H1 (cell line): ENCODE data around the gene ARSA. TPM values are rescaled to one million over a fixed set of nuclear protein-coding genes. Genes with fewer than 3 reads are reported as not detected.

Experiments
- CTCF ChIA-PET: fragments of 300-600 bp; sonication (Branson Sonifier 250); formaldehyde crosslinking; loops from one replicate; lab custom pipeline; 2021; ENCODE audit not compliant: partially characterized antibody; lab: Charles Lee
- POLR2A ChIA-PET: fragments of 300-600 bp; sonication (Branson Sonifier 250); formaldehyde crosslinking; loops from one replicate; lab custom pipeline; 2021; ENCODE audit warnings: inconsistent platforms; ENCODE audit not compliant: partially characterized antibody; lab: Charles Lee
- DNase-seq, 2 experiments: peaks; one replicate each; pipeline versions ENCODE4 v3.0.0 to v3.0.0-alpha.2; 2010 to 2022; ENCODE audit warnings: low spot score in 2 of 2, low read depth in 1 of 2, mixed read lengths in 1 of 2
- FAIRE-seq: peaks from 2 replicates; lab custom pipeline; 2011; peaks lifted over from hg19 to GRCh38; lab: Jason Lieb, UNC
- H2AFZ ChIP-seq: 2 replicates; pipeline ENCODE4 v1.8.1; 2012; ENCODE audit warnings: low read length, inconsistent platforms
- H2AK5ac ChIP-seq: 2 replicates; pipeline ENCODE4 v1.6.1; 2013; ENCODE audit warnings: low read depth, low read length
- H2BK120ac ChIP-seq: replicated peaks from 2 replicates; pipeline ENCODE3; 2013; ENCODE audit warnings: low read depth, low read length, inconsistent platforms
- H2BK12ac ChIP-seq: 2 replicates; pipeline ENCODE4 v1.6.1; 2013; ENCODE audit warnings: low read depth, low read length
- H2BK15ac ChIP-seq: 2 replicates; pipeline ENCODE4 v1.6.1; 2013; ENCODE audit warnings: low read length
- H2BK20ac ChIP-seq: 2 replicates; pipeline ENCODE4 v1.6.1; 2013; ENCODE audit warnings: low read length
- H2BK5ac ChIP-seq: 2 replicates; pipeline ENCODE4 v1.6.1; 2013; ENCODE audit warnings: low read depth, low read length
- H3K14ac ChIP-seq: 2 replicates; pipeline ENCODE4 v1.6.1; 2013; ENCODE audit warnings: inconsistent platforms; ENCODE audit not compliant: insufficient read length
- H3K18ac ChIP-seq: 2 replicates; pipeline ENCODE4 v1.6.1; 2013; ENCODE audit warnings: low read length; ENCODE audit errors: extremely low read depth
- H3K23ac ChIP-seq: 2 replicates; pipeline ENCODE4 v1.6.1; 2013; ENCODE audit warnings: inconsistent platforms; ENCODE audit not compliant: insufficient read length
- H3K23me2 ChIP-seq: 2 replicates; pipeline ENCODE4 v1.6.1; 2013; ENCODE audit warnings: low read depth, low read length
- H3K27ac ChIP-seq: 2 replicates; pipeline ENCODE4 v1.6.1; 2011; ENCODE audit warnings: low read depth, low read length, inconsistent platforms
- H3K27me3 ChIP-seq, 4 experiments: replicated peaks in 1 of 4; 1 replicate in 1 of 4; 2 replicates in 3 of 4; pipeline versions ENCODE4 v1.6.1 to v1.8.1; 2011 to 2013; ENCODE audit warnings: low read length in 3 of 4, mild to moderate bottlenecking in 3 of 4, inconsistent platforms in 2 of 4, mixed read lengths in 2 of 4, moderate library complexity in 1 of 4; ENCODE audit not compliant: control insufficient read depth in 3 of 4, insufficient read depth in 3 of 4; ENCODE audit errors: extremely low read depth in 1 of 4
- H3K36me3 ChIP-seq, 4 experiments: 2 replicates each; pipeline versions ENCODE4 v1.6.1 to v1.8.1; 2011 to 2013; ENCODE audit warnings: mild to moderate bottlenecking in 4 of 4, low read length in 3 of 4, moderate library complexity in 2 of 4, control low read depth in 1 of 4, inconsistent platforms in 1 of 4; ENCODE audit not compliant: insufficient read depth in 4 of 4, control insufficient read depth in 2 of 4
- H3K4ac ChIP-seq: replicated peaks from 2 replicates; pipeline ENCODE3; 2013; ENCODE audit warnings: low read length, low read depth, mixed read lengths, inconsistent platforms; ENCODE audit not compliant: insufficient read length
- H3K4me1 ChIP-seq, 4 experiments: replicated peaks in 1 of 4; 1 replicate in 1 of 4; 2 replicates in 3 of 4; pipeline versions ENCODE4 v1.6.1 to v1.8.1; 2011 to 2013; ENCODE audit warnings: low read length in 3 of 4, inconsistent platforms in 2 of 4, mixed read lengths in 1 of 4; ENCODE audit not compliant: insufficient read depth in 4 of 4, control insufficient read depth in 3 of 4
- H3K4me2 ChIP-seq, 2 experiments: 2 replicates each; pipeline versions ENCODE4 v1.6.1 to v1.8.1; 2011 to 2013; ENCODE audit warnings: low read depth in 2 of 2, low read length in 2 of 2, control low read depth in 1 of 2, inconsistent platforms in 1 of 2, mild to moderate bottlenecking in 1 of 2; ENCODE audit not compliant: insufficient read depth in 1 of 2
- H3K4me3 ChIP-seq, 4 experiments: fragments of 200-600, 300-600 bp in 1 of 4; sonication (generic), shearing (Covaris generic), sonication (Bioruptor Twin) in 1 of 4; 2 replicates each; pipeline versions ENCODE4 v1.5.1 to v1.8.1; 2011 to 2016; ENCODE audit warnings: low read length in 4 of 4, low read depth in 3 of 4, control low read depth in 2 of 4, inconsistent platforms in 2 of 4, mild to moderate bottlenecking in 2 of 4, mixed read lengths in 1 of 4, moderate library complexity in 1 of 4; ENCODE audit not compliant: insufficient read depth in 2 of 4; ENCODE audit errors: extremely low read depth in 1 of 4
- H3K56ac ChIP-seq: replicated peaks from 2 replicates; pipeline ENCODE3; 2013; ENCODE audit warnings: low read depth, mild to moderate bottlenecking, mixed read lengths, low read length, inconsistent platforms; ENCODE audit not compliant: insufficient read length
- H3K79me1 ChIP-seq: 2 replicates; pipeline ENCODE4 v1.6.1; 2013; ENCODE audit warnings: low read depth, low read length, control low read depth
- H3K79me2 ChIP-seq, 2 experiments: 2 replicates each; pipeline versions ENCODE4 v1.6.1 to v1.8.1; 2012 to 2013; ENCODE audit warnings: low read length in 2 of 2, mild to moderate bottlenecking in 2 of 2, inconsistent platforms in 1 of 2; ENCODE audit not compliant: insufficient read depth in 2 of 2, control insufficient read depth in 1 of 2
- H3K9ac ChIP-seq, 4 experiments: replicated peaks in 1 of 4; 1 replicate in 1 of 4; 2 replicates in 3 of 4; pipeline versions ENCODE4 v1.6.1 to v1.8.1; 2011 to 2013; ENCODE audit warnings: low read depth in 3 of 4, low read length in 3 of 4, control low read depth in 2 of 4, mild to moderate bottlenecking in 2 of 4, moderate library complexity in 2 of 4, inconsistent platforms in 1 of 4; ENCODE audit errors: extremely low read depth in 1 of 4
- H3K9me3 ChIP-seq, 2 experiments: 2 replicates each; pipeline versions ENCODE4 v1.6.1 to v1.8.1; 2012 to 2013; ENCODE audit warnings: mild to moderate bottlenecking in 2 of 2, moderate library complexity in 2 of 2, control low read depth in 1 of 2, inconsistent platforms in 1 of 2, low read depth in 1 of 2, low read length in 1 of 2, mixed read lengths in 1 of 2; ENCODE audit not compliant: insufficient read depth in 2 of 2
- H4K20me1 ChIP-seq, 2 experiments: replicated peaks in 1 of 2; 2 replicates each; pipeline versions ENCODE3 to v1.8.1; 2011 to 2013; ENCODE audit warnings: inconsistent platforms in 2 of 2, low read length in 2 of 2, mild to moderate bottlenecking in 1 of 2; ENCODE audit not compliant: insufficient read depth in 2 of 2, control insufficient read depth in 1 of 2
- H4K5ac ChIP-seq: 2 replicates; pipeline ENCODE4 v1.6.1; 2013; ENCODE audit warnings: low read length, low read depth, mixed read lengths, inconsistent platforms; ENCODE audit not compliant: insufficient read length
- H4K8ac ChIP-seq: 2 replicates; pipeline ENCODE4 v1.8.0; 2013; ENCODE audit warnings: mild to moderate bottlenecking, moderate library complexity, low read length, inconsistent platforms; ENCODE audit not compliant: insufficient read depth; ENCODE audit errors: extremely low read depth
- H4K91ac ChIP-seq: replicated peaks from 2 replicates; pipeline ENCODE3; 2013; ENCODE audit warnings: low read length, mixed read lengths, inconsistent platforms; ENCODE audit not compliant: insufficient read length
- ASH2L ChIP-seq: fragments of 200-600, 300-600 bp; sonication (generic); IDR thresholded peaks from one replicate; pipeline ENCODE4 v1.7.1; 2017; ENCODE audit warnings: low read length
- BCL11A ChIP-seq, 2 experiments: IDR thresholded peaks; one replicate each; pipeline ENCODE4 v1.6.1; 2011; ENCODE audit warnings: low read depth in 2 of 2, low read length in 2 of 2, mild to moderate bottlenecking in 2 of 2
- CHD1 ChIP-seq: IDR thresholded peaks from 2 replicates; pipeline ENCODE4 v1.6.1; 2012; ENCODE audit warnings: low read depth, low read length, improper control_type of control experiment
- CREB1 ChIP-seq: IDR thresholded peaks from 2 replicates; pipeline ENCODE4 v1.6.1; 2012; ENCODE audit warnings: inconsistent platforms
- EZH2 ChIP-seq: fragments of 200-600 bp; sonication (generic); IDR thresholded peaks from 2 replicates; pipeline ENCODE4 v1.7.1; 2012; ENCODE audit warnings: low read depth, mild to moderate bottlenecking, moderate library complexity, low read length, inconsistent platforms; ENCODE audit not compliant: severe bottlenecking
- POLR2A ChIP-seq, 2 experiments: IDR thresholded peaks; 1 replicate in 1 of 2; 2 replicates in 1 of 2; pipeline ENCODE4 v1.6.1; 2011; ENCODE audit warnings: low read depth in 2 of 2, low read length in 2 of 2, mild to moderate bottlenecking in 2 of 2; ENCODE audit errors: control extremely low read depth in 1 of 2
- POU5F1 ChIP-seq: IDR thresholded peaks from 2 replicates; pipeline ENCODE4 v1.6.1; 2011; ENCODE audit warnings: low read depth, mild to moderate bottlenecking, low read length, moderate library complexity
- RNF2 ChIP-seq: fragments of 200-900, 300-1000 bp; sonication (generic); IDR thresholded peaks from 2 replicates; pipeline ENCODE4 v1.7.1; 2016; ENCODE audit warnings: borderline replicate concordance, low read depth, mild to moderate bottlenecking, antibody characterized with exemption, low read length; ENCODE audit not compliant: poor library complexity, severe bottlenecking; ENCODE audit errors: missing control alignments
- SIN3A ChIP-seq, 2 experiments: IDR thresholded peaks in 1 of 2; conservative IDR thresholded peaks in 1 of 2; 2 replicates each; pipeline ENCODE4 v1.6.1; 2011 to 2012; ENCODE audit warnings: low read length in 2 of 2, improper control_type of control experiment in 1 of 2, low read depth in 1 of 2, mild to moderate bottlenecking in 1 of 2
- SP2 ChIP-seq: IDR thresholded peaks from 2 replicates; pipeline ENCODE4 v1.6.1; 2012; ENCODE audit warnings: mild to moderate bottlenecking, low read length, inconsistent platforms
- WGBS, 2 experiments: shearing (Covaris generic) in 1 of 2; methylation state at CpG; one replicate each; pipeline versions ENCODE4 v1.1.6 to v1.1.7; 2013 to 2015; ENCODE audit warnings: low lambda C conversion rate in 2 of 2, mixed read lengths in 2 of 2, inconsistent platforms in 1 of 2, low coverage in 1 of 2, missing lambda C conversion rate in 1 of 2; ENCODE audit not compliant: insufficient replicate concordance in 2 of 2, insufficient coverage in 1 of 2, insufficient read length in 1 of 2; ENCODE audit errors: extremely low coverage in 1 of 2, missing lambda C conversion rate in 1 of 2; 5-methylcytosine and 5-hydroxymethylcytosine counted together
- polyA plus RNA-seq, 7 experiments: library from polyadenylated mRNA; depleted of rRNA in 3 of 7; stranded (reverse) in 5 of 7; unstranded in 2 of 7; fragments of >200 nt in 5 of 7; fragments of 200-250 nt in 2 of 7; gene quantifications; 1 replicate in 5 of 7; 2 replicates in 1 of 7; 4 replicates in 1 of 7; pipeline versions ENCODE4 v1.2.1 to v1.2.3, GENCODE V29; 2011 to 2013; ENCODE audit warnings: missing spikeins in 2 of 7, mixed read lengths in 2 of 7
- total RNA-seq: library from RNA; stranded (reverse); fragmentation: NEBNext Ultra II Directional; extraction: Animal tissue kit (Norgen Biotek cat#: 25700); gene quantifications from 2 replicates; pipeline ENCODE4 v1.2.1, GENCODE V29; 2021
- TF ChIP-seq, protein P1 (sequence below): IDR thresholded peaks from 2 replicates; pipeline ENCODE4 v1.6.1; 2012; ENCODE audit warnings: inconsistent platforms
- TF ChIP-seq, protein P2 (sequence below): IDR thresholded peaks from 2 replicates; pipeline ENCODE4 v1.6.1; 2011; ENCODE audit warnings: low read length, improper control_type of control experiment

Gene ARSA
- total and polyA plus RNA-seq, 2 of the 8 experiments (the other 6 are each of a cell fraction or from before 2014, with no cell fraction given) = 9.8 to 10.1 TPM

DNA sequence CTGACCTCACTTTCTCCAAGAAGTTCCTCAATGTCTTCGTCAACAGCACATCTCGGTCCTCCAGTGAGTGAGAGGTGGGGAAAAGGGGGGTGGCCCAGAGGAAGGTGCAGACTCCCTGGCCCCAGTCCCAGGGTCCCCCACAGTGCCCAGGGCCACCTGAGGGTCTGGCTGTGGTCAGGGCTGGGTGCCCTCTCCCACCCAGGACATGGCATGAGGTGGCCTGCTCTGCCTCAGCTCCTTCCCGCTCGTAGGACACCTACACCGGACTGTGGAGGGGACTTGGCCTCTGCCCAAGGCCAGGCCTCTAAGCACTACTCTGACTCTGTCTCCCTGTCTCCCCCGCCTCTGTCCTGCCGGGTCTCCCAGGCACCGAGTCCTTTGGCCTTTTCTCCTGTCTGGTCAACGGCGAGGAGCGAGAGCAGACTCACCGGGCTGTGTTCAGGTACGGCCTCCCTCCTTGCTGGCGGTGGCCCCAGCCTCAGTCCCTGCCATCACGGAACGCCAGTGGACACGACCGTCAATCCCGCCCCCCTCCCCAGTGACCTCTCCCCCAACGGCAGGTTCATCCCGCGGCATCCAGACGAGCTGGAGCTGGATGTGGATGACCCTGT, 22.8 kb downstream of the ARSA start:
- no peak overlapping the region for H3K18ac ChIP-seq
- no peak overlapping the region for H3K4me3 ChIP-seq
- no peak overlapping the region for H4K8ac ChIP-seq
- no peak for DNase-seq
- no peak overlapping the region for H3K4me2 ChIP-seq
- H4K91ac ChIP-seq = no peak overlapping the region
- H3K56ac ChIP-seq = no peak overlapping the region
- H3K4me1 ChIP-seq = peaks cover 0 to 16% (median 2%) of the 10 kb centered on the region in 4 experiments; a peak in 4 of 7 replicates
- H4K5ac ChIP-seq = no peak overlapping the region
- no peak overlapping the region for H2BK12ac ChIP-seq
- H2AFZ ChIP-seq = no peak overlapping the region
- H3K27ac ChIP-seq = no peak overlapping the region
- H3K79me2 ChIP-seq = no peaks in the 10 kb centered on the region
- no peak overlapping the region for H2BK15ac ChIP-seq
- no peak overlapping the region for H2BK20ac ChIP-seq
- CTCF ChIA-PET = interaction anchor here (0.8 to 2.8 kb wide), 8 partner anchors 16 to 133 kb away, joined by 3 to 16 read pairs (median 4); no protein-coding TSS in a partner anchor
- H3K27me3 ChIP-seq = peaks cover 49 to 64% (median 56%) of the 10 kb centered on the region in 4 experiments; a peak in 6 of 7 replicates
- FAIRE-seq = no peak
- H3K4ac ChIP-seq = no peak overlapping the region
- no peaks in the 10 kb centered on the region for H3K9me3 ChIP-seq
- H3K79me1 ChIP-seq = no peaks in the 10 kb centered on the region
- POLR2A ChIA-PET = no interaction called here
- H3K9ac ChIP-seq = no peak overlapping the region
- H2AK5ac ChIP-seq = no peak overlapping the region
- no peak overlapping the region for H3K23ac ChIP-seq
- H2BK5ac ChIP-seq = no peak overlapping the region
- H4K20me1 ChIP-seq = peaks cover 8 to 12% of the 10 kb centered on the region in 2 experiments
- peaks cover 0 to 3% (median 0%) of the 10 kb centered on the region in 4 experiments; a peak in 1 of 8 replicates for H3K36me3 ChIP-seq
- 85% methylated on average over 18 of the region's 23 CpGs; no CpG with 5 or more reads in 1 of the 2 experiments for WGBS, 2 experiments
- H3K14ac ChIP-seq = no peak overlapping the region
- peaks cover 2% of the 10 kb centered on the region; the same call in 1 of the 2 replicates for H3K23me2 ChIP-seq
- H2BK120ac ChIP-seq = no peak overlapping the region
- no peak for TF ChIP-seq POU5F1
- TF ChIP-seq, protein P1, sequence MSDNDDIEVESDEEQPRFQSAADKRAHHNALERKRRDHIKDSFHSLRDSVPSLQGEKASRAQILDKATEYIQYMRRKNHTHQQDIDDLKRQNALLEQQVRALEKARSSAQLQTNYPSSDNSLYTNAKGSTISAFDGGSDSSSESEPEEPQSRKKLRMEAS = no peak
- no peak for TF ChIP-seq SIN3A (conservative IDR thresholded peaks at IDR 0.05 in 1 of 2, IDR thresholded peaks at IDR 0.05 in 1 of 2; ENCODE audit: low read depth in 1 of 2, low read length in 2 of 2)
- TF ChIP-seq ASH2L = no peak
- no peak for TF ChIP-seq BCL11A (IDR thresholded peaks at IDR 0.05; ENCODE audit: low read depth in 2 of 2, low read length in 2 of 2)
- TF ChIP-seq POLR2A (IDR thresholded peaks at IDR 0.05; ENCODE audit: control extremely low read depth in 1 of 2, low read depth in 2 of 2, low read length in 2 of 2) = no peak
- no peak for TF ChIP-seq CHD1
- TF ChIP-seq, protein P2, sequence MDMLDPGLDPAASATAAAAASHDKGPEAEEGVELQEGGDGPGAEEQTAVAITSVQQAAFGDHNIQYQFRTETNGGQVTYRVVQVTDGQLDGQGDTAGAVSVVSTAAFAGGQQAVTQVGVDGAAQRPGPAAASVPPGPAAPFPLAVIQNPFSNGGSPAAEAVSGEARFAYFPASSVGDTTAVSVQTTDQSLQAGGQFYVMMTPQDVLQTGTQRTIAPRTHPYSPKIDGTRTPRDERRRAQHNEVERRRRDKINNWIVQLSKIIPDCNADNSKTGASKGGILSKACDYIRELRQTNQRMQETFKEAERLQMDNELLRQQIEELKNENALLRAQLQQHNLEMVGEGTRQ = no peak
- no peak for TF ChIP-seq EZH2
- TF ChIP-seq RNF2 = no peak
- TF ChIP-seq CREB1 = no peak
- TF ChIP-seq SP2 = no peak
